Coronary artery (tissue), 2 donors: ENCODE measurements around the gene CLEC4A.
"Not testable (repeated sequence)": the region's sequence is repeated elsewhere in the genome, so short reads cannot be mapped to it uniquely, and the experiment has no call there.

Experiments
- DNase-seq: peaks from one replicate; pipeline ENCODE4 v3.0.0-alpha.2; 2017; ENCODE audit warnings: low spot score
- H3K27ac ChIP-seq, 2 donors: fragments of 200-600 bp; sonication (generic); one replicate each; pipeline ENCODE4 v1.5.1; 2016 to 2019
- H3K4me3 ChIP-seq: fragments of 200-600 bp; sonication (generic); 2 replicates; pipeline ENCODE4 v1.5.1; 2016; ENCODE audit warnings: mild to moderate bottlenecking, moderate library complexity
- TF ChIP-seq, protein P1 (sequence below): fragments of 200-600 bp; sonication (generic); IDR thresholded peaks from one replicate; pipeline ENCODE4 v1.5.1; 2019; ENCODE audit warnings: antibody characterized with exemption

CLEC4A gene

DNA sequence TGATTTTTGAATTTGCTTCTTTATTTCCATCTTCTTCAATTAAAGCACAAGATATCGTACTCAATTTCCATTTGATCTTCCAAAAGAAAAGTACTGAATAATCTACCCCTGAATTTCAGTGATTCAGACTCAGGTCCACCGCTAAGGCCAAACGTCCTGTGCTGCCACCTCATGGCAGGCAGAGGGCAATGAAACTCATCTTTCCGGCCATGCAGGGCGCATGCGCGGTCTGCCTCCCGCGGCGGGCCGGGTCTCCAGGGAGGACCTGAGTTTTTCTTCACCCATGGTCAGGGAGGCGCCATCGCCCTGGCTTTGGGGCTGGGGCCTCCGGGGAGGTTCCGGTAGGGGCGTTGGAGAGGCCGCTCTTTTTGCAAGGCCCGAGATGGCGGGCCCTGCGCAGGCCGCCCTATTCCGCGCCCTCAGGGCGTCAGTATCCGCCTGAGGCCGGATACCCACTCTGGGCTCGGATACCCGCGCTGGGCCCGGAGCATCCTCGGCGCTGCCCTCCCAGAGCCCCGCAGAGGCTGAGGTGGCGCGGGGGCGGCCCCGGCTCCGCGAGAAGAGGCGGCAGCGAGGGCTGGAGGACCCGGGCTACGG, 56.7 kb downstream of the CLEC4A start:
- DNase-seq, result peak; percentile 76
- H3K4me3 ChIP-seq, result peak overlapping the region; percentile 82
- TF ChIP-seq, protein P1, sequence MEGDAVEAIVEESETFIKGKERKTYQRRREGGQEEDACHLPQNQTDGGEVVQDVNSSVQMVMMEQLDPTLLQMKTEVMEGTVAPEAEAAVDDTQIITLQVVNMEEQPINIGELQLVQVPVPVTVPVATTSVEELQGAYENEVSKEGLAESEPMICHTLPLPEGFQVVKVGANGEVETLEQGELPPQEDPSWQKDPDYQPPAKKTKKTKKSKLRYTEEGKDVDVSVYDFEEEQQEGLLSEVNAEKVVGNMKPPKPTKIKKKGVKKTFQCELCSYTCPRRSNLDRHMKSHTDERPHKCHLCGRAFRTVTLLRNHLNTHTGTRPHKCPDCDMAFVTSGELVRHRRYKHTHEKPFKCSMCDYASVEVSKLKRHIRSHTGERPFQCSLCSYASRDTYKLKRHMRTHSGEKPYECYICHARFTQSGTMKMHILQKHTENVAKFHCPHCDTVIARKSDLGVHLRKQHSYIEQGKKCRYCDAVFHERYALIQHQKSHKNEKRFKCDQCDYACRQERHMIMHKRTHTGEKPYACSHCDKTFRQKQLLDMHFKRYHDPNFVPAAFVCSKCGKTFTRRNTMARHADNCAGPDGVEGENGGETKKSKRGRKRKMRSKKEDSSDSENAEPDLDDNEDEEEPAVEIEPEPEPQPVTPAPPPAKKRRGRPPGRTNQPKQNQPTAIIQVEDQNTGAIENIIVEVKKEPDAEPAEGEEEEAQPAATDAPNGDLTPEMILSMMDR, result peak; percentile 33
- H3K27ac ChIP-seq, result peak overlapping the region; percentile 62 to 92

DNA sequence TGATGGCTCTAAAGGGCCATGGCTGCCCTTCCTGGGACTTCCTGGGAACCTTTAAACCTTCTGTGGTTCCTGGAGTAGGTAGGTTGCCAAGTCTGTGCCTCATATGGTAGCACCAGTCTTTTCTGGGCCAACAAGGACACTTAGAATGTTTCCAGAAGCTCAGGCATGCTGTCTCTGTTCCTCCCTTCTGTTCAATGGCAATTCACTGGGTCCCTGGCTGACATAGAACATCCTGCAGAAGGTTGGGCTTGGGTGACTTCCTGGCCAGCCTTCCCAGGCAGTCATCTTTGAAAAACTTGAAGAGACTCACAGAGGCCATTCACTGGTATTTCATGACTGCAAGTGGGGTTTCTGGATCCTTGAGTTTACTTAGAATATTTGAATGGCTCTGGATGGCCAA, 57.9 kb downstream of the CLEC4A start:
- peak overlapping the region in 1 of 2 donors; percentile 58 for H3K27ac ChIP-seq
- not testable (repeated sequence) for DNase-seq
- peak overlapping the region; percentile 38 for H3K4me3 ChIP-seq

DNA sequence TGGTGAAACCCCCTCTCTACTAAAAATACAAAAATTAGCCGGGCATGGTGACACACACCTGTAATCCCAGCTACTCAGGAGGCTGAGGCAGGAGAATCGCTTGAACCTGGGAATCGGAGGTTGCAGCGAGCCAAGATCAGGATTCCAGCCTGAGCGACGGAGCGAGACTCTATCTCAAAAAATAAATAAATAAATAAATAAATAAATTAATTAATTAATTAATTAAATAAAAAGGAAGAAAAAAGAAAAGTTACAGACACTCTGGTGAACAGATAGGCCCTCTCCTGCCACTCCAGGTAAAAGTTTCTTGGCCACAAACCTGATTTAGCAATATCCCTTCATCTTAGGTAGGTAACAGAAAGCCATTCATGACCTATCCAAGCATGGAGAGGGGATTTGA, 59.5 kb downstream of the CLEC4A start:
- not testable (repeated sequence) for DNase-seq, H3K4me3 ChIP-seq, H3K27ac ChIP-seq

DNA sequence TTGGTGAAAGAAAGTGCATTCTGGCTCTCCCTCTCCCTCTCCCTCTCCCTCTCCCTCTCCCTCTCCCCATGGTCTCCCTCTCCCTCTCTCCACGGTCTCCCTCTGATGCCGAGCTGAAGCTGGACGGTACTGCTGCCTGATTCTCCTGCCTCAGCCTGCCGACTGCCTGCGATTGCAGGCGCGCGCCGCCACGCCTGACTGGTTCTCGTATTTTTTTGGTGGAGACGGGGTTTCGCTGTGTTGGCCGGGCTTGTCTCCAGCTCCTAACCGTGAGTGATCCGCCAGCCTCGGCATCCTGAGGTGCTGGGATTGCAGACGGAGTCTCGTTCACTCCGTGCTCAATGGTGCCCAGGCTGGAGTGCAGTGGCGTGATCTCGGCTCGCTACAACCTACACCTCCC, 59.9 kb downstream of the CLEC4A start:
- not testable (repeated sequence) for H3K4me3 ChIP-seq, DNase-seq, H3K27ac ChIP-seq

DNA sequence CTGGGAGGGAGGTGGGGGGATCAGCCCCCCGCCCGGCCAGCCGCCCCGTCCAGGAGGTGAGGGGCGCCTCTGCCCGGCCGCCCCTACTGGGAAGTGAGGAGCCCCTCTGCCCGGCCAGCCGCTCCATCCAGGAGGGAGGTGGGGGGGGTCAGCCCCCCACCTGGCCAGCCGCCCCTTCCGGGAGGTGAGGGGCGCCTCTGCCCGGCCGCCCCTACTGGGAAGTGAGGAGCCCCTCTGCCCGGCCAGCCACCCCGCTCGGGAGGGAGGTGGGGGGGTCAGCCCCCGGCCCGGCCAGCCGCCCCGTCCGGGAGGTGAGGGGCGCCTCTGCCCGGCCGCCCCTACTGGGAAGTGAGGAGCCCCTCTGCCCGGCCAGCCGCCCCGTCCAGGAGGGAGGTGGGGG, 60.8 kb downstream of the CLEC4A start:
- H3K27ac ChIP-seq, DNase-seq, H3K4me3 ChIP-seq: not testable (repeated sequence)

- not testable (repeated sequence) for H3K27ac ChIP-seq, H3K4me3 ChIP-seq, DNase-seq
Measured at GRCh38 chr12:8188088-8188487, 64.7 kb downstream of the CLEC4A start.
